ENCODE results near the gene CNTN1. TPM values are rescaled to one million over a fixed set of nuclear protein-coding genes. Genes with fewer than 3 reads are reported as not detected.

The CNTN1 gene
- total RNA-seq, 2 experiments from 2014 or later = not detected

DNA sequence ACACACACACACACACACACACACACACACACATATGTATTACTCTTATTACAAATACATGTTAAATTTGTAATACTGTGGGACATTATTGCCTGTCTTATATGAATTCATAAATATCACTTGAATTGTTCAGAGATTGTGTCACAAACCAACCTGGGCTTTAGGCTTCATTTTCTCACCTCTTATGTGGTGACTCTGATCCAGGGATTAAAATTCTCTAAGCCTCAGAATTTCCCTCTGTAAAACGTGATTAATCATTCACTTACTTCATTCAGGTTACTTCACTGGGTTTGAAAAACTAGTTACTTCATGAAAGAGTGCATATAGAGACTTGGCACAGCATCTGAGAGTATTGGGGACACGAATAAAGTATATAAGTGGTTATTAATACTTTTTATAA, 255.6 kb downstream of the CNTN1 start:
- ChIA-PET CTCF (interaction anchor here (3.1 kb wide), 1 partner anchor 1076 kb away, joined by 31 read pairs; no protein-coding TSS in a partner anchor), POLR2A (no interaction called here)
- H3K4me1 Mint-ChIP-seq (ENCODE audit: low read depth) = no peaks in the 10 kb centered on the region
- DNase-seq (no peak), ATAC-seq (no peak)
- H3K4me3 Mint-ChIP-seq = no peak overlapping the region
- TF ChIP-seq, protein P1, sequence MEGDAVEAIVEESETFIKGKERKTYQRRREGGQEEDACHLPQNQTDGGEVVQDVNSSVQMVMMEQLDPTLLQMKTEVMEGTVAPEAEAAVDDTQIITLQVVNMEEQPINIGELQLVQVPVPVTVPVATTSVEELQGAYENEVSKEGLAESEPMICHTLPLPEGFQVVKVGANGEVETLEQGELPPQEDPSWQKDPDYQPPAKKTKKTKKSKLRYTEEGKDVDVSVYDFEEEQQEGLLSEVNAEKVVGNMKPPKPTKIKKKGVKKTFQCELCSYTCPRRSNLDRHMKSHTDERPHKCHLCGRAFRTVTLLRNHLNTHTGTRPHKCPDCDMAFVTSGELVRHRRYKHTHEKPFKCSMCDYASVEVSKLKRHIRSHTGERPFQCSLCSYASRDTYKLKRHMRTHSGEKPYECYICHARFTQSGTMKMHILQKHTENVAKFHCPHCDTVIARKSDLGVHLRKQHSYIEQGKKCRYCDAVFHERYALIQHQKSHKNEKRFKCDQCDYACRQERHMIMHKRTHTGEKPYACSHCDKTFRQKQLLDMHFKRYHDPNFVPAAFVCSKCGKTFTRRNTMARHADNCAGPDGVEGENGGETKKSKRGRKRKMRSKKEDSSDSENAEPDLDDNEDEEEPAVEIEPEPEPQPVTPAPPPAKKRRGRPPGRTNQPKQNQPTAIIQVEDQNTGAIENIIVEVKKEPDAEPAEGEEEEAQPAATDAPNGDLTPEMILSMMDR (IDR thresholded peaks at IDR 0.05) = no peak
- H3K27me3 Mint-ChIP-seq = peaks cover 2% of the 10 kb centered on the region
- intact Hi-C loops (cut with micrococcal nuclease) = no loop called here
- H3K9me3 Mint-ChIP-seq = no peaks in the 10 kb centered on the region
- H3K36me3 Mint-ChIP-seq (ENCODE audit: low read depth) = no peaks in the 10 kb centered on the region
- H3K27ac Mint-ChIP-seq = no peak overlapping the region

DNA sequence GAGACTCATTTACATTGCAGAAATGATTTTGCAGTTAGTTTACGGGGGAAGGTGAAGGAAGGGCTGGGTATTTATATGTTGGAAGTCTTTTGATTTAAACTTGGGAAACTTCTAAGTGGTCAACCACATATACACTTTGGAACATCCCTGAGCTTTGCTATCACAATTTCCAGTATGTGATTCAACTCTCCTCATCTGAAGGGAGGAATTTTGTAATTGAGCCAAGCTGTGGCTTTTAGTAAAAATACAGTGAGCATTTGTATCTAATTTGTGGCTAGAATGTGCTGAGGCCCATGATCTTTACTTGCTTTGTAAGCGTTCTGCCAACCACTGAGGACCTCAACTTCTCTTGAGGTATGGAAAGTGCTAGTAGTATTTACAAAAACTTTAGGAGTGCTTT, 260.8 kb downstream of the CNTN1 start:
- no peak overlapping the region for H3K27ac Mint-ChIP-seq
- H3K9me3 Mint-ChIP-seq = no peaks in the 10 kb centered on the region
- DNase-seq (no peak), ATAC-seq (no peak)
- no peaks in the 10 kb centered on the region for H3K4me1 Mint-ChIP-seq (ENCODE audit: low read depth)
- POLR2A ChIA-PET = no interaction called here
- TF ChIP-seq, protein P1 (IDR thresholded peaks at IDR 0.05) = no peak
- H3K27me3 Mint-ChIP-seq = no peaks in the 10 kb centered on the region
- CTCF ChIA-PET = no interaction called here
- intact Hi-C loops (cut with micrococcal nuclease) = no loop called here
- no peak overlapping the region for H3K4me3 Mint-ChIP-seq
- H3K36me3 Mint-ChIP-seq (ENCODE audit: low read depth) = no peaks in the 10 kb centered on the region

DNA sequence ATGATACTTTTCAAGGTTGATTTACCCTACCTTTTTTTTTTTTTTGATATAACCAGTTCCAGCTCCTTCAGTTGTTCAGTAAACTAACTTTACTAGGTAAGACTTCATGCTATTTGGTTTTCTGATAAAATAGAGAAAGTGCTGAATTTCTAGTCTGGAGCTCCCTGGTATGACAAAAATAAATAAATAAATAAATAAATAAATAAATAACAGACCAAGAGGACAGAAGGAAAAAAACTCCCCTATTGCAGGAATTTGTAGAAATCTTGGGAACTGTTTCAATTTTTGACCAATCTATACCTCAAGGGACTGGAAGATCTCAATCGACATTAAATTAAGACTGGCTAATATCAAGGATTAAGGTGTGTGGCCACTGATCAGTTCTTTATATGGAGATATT, 265.2 kb downstream of the CNTN1 start:
- intact Hi-C loops (cut with micrococcal nuclease) = no loop called here
- no peak overlapping the region for H3K27ac Mint-ChIP-seq
- ChIA-PET CTCF (no interaction called here), POLR2A (interaction anchor here (0.7 to 0.8 kb wide), 2 partner anchors 130 to 461 kb away, joined by 3 to 5 read pairs; no protein-coding TSS in a partner anchor)
- no peaks in the 10 kb centered on the region for H3K27me3 Mint-ChIP-seq
- no peak for ATAC-seq
- TF ChIP-seq, protein P1 (IDR thresholded peaks at IDR 0.05) = no peak
- H3K9me3 Mint-ChIP-seq = no peaks in the 10 kb centered on the region
- no peak overlapping the region for H3K4me3 Mint-ChIP-seq
- no peaks in the 10 kb centered on the region for H3K36me3 Mint-ChIP-seq (ENCODE audit: low read depth)
- no peaks in the 10 kb centered on the region for H3K4me1 Mint-ChIP-seq (ENCODE audit: low read depth)
- DNase-seq = no peak

DNA sequence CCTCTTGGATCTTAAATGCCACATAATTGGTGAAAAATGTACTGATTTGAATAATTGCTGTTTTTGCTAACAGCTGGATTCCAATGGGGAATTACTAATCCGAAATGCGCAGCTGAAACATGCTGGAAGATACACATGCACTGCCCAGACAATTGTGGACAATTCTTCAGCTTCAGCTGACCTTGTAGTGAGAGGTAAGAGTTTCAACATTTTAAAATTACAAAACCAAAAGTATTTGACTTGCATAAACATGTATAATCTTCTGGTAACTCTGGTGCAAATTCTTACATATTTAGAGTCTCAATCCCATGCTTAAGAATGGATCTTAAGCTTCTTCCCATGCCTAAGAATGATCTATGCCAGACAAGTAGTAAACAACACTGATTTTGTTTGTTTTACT, 266.8 kb downstream of the CNTN1 start:
- POLR2A ChIA-PET = no interaction called here
- no peak overlapping the region for H3K27ac Mint-ChIP-seq
- intact Hi-C loops (cut with micrococcal nuclease) = no loop called here
- TF ChIP-seq, protein P1 (IDR thresholded peaks at IDR 0.05) = no peak
- H3K27me3 Mint-ChIP-seq = no peaks in the 10 kb centered on the region
- CTCF ChIA-PET = interaction anchor here (1.2 kb wide), 1 partner anchor 13 kb away, joined by 3 read pairs; no protein-coding TSS in a partner anchor
- H3K4me3 Mint-ChIP-seq = no peak overlapping the region
- no peaks in the 10 kb centered on the region for H3K9me3 Mint-ChIP-seq
- no peak for ATAC-seq
- H3K4me1 Mint-ChIP-seq (ENCODE audit: low read depth) = no peaks in the 10 kb centered on the region
- no peak for DNase-seq
- H3K36me3 Mint-ChIP-seq (ENCODE audit: low read depth) = no peaks in the 10 kb centered on the region

DNA sequence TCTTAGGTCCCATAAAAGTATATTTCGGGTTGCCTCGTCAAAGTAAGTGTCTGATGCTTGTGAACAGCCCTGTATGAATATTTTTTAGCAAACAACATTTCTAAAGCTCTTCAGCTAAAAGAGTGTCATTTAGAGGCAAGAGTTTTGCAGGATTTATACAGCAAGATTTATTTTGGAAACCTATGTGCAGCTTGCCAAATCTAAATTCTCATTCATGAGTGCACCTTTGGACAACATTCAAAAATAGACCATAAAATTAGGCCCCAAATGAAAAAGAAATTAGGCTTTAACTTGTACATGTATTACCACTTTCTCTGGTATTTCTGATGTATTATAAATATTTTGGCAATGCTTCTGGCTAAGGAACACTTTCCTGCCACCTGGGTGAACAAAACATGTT, 271.5 kb downstream of the CNTN1 start:
- ChIA-PET POLR2A (no interaction called here), CTCF (no interaction called here)
- ATAC-seq (no peak), DNase-seq (no peak)
- no peaks in the 10 kb centered on the region for H3K27me3 Mint-ChIP-seq
- H3K4me3 Mint-ChIP-seq = no peak overlapping the region
- TF ChIP-seq, protein P1 (IDR thresholded peaks at IDR 0.05) = no peak
- H3K36me3 Mint-ChIP-seq (ENCODE audit: low read depth) = no peaks in the 10 kb centered on the region
- no peaks in the 10 kb centered on the region for H3K9me3 Mint-ChIP-seq
- no peak overlapping the region for H3K27ac Mint-ChIP-seq
- intact Hi-C loops (cut with micrococcal nuclease) = no loop called here
- no peaks in the 10 kb centered on the region for H3K4me1 Mint-ChIP-seq (ENCODE audit: low read depth)
